Kidney (tissue), 14 donors: ENCODE measurements around the gene ARL11. TPM values are rescaled to one million over a fixed set of nuclear protein-coding genes. Genes with fewer than 3 reads are reported as not detected.

ENCODE experiments used
- DNase-seq, 5 donors: peaks; one replicate each; pipeline ENCODE4 v3.0.0-alpha.2; 2013 to 2020
- FAIRE-seq: peaks from 2 replicates; lab custom pipeline; 2012; peaks lifted over from hg19 to GRCh38; lab: Jason Lieb, UNC
- H3K27ac ChIP-seq, 2 donors: one replicate each; pipeline ENCODE4 v1.7.0; 2013; ENCODE audit warnings: low read depth in 2 of 2, low read length in 2 of 2, inconsistent platforms in 1 of 2
- H3K27me3 ChIP-seq: one replicate; pipeline ENCODE4 v1.7.1; 2013; ENCODE audit warnings: low read length, inconsistent platforms; ENCODE audit not compliant: control insufficient read depth, insufficient read depth
- H3K36me3 ChIP-seq, 3 donors: one replicate each; pipeline versions ENCODE4 v1.7.0 to v1.7.1; 2013; ENCODE audit warnings: low read length in 3 of 3, control low read depth in 1 of 3, inconsistent platforms in 1 of 3; ENCODE audit not compliant: insufficient read depth in 3 of 3, control insufficient read depth in 2 of 3
- H3K4me1 ChIP-seq, 3 donors: one replicate each; pipeline versions ENCODE4 v1.7.0 to v1.7.1; 2013; ENCODE audit warnings: low read length in 3 of 3, inconsistent platforms in 1 of 3, low read depth in 1 of 3; ENCODE audit not compliant: control insufficient read depth in 2 of 3, insufficient read depth in 2 of 3
- H3K4me3 ChIP-seq, 3 donors: one replicate each; pipeline versions ENCODE4 v1.7.0 to v1.8.1; 2013; ENCODE audit warnings: low read length in 3 of 3, control low read depth in 1 of 3, inconsistent platforms in 1 of 3
- H3K9ac ChIP-seq, 3 donors: one replicate each; pipeline versions ENCODE4 v1.7.0 to v1.7.1; 2013; ENCODE audit warnings: low read length in 3 of 3, control low read depth in 1 of 3, inconsistent platforms in 1 of 3
- H3K9me3 ChIP-seq, 3 donors: one replicate each; pipeline versions ENCODE4 v1.7.0 to v1.7.1; 2013; ENCODE audit warnings: low read length in 3 of 3, control low read depth in 1 of 3, inconsistent platforms in 1 of 3; ENCODE audit not compliant: control insufficient read depth in 2 of 3, insufficient read depth in 1 of 3
- CTCF ChIP-seq: IDR thresholded peaks from 3 replicates; pipeline ENCODE4 v1.5.1; 2012; ENCODE audit warnings: mild to moderate bottlenecking, moderate library complexity, borderline replicate concordance; ENCODE audit not compliant: insufficient read depth; ENCODE audit errors: extremely low read depth
- intact Hi-C: fragments of 100-400 bp; cut with DNase I; formaldehyde crosslinking; loops from one replicate; pipeline ENCODE4 v1.11.1; 2022
- polyA plus RNA-seq: library from polyadenylated mRNA; stranded (reverse); fragments of 350-450 nt; fragmentation: Illumina TruSeq; extraction: RNeasy Lipid Tissue Mini Kit (QIAGEN cat#74804); gene quantifications from one replicate; pipeline ENCODE4 v1.2.3, GENCODE V29; 2014; ENCODE audit warnings: low read depth, low replicate concordance; ENCODE audit not compliant: insufficient read depth
- total RNA-seq: library from RNA; stranded (reverse); fragmentation: NEBNext Ultra II Directional; extraction: Animal tissue kit (Norgen Biotek cat#: 25700); gene quantifications from one replicate; pipeline ENCODE4 v1.2.1, GENCODE V29; 2021
- donor health status: control.
- donor health status: control.
- donor health status: control.
- donor health status: control.
- donor health status: control.
- donor health status: DM: yes; HTN: yes; CAD: no.
- donor health status: Normal renal cell carcinoma (clear cell type).

ARL11 gene
- total and polyA plus RNA-seq, 2 donors from 2014 or later, result 0.19 to 1.6 TPM

- no peak overlapping the region for H3K9ac ChIP-seq
- H3K9me3 ChIP-seq, result no peaks in the 10 kb centered on the region
- no peak for TF ChIP-seq CTCF
- intact Hi-C loops, result no loop called here
- H3K36me3 ChIP-seq, result no peaks in the 10 kb centered on the region
- H3K4me3 ChIP-seq, result no peak overlapping the region
- DNase-seq (no peak), FAIRE-seq (no peak)
- no peaks in the 10 kb centered on the region for H3K4me1 ChIP-seq
- H3K27ac ChIP-seq, result no peak overlapping the region
- no peaks in the 10 kb centered on the region for H3K27me3 ChIP-seq
Observed at GRCh38 chr13:49654011-49654410, 25.7 kb downstream of the ARL11 start.

DNA sequence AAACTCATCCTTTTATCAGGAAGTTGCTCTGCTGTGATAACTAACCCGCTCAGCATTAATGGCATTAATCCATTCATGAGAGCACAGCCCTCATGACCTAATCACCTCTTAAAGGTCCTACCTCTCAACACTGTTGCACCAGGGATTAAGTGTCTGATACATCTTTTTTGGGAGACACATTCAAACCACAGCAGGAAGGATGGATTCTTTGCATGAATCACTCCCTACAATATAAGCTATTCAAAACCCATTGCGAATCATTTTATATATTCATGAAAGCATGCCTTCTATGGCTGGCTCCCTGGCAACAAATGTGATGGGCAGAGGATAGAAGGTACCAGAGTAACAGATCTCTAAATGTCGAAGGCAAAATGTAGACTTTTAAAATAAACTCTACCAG is 27.6 kb downstream of the ARL11 start:
- DNase-seq (no peak), FAIRE-seq (no peak)
- Histone ChIP-seq H3K27me3 (no peaks in the 10 kb centered on the region), H3K36me3 (no peaks in the 10 kb centered on the region), H3K9me3 (no peaks in the 10 kb centered on the region), H3K9ac (no peak overlapping the region), H3K4me1 (no peaks in the 10 kb centered on the region), H3K4me3 (no peak overlapping the region), H3K27ac (no peak overlapping the region)
- intact Hi-C loops, result no loop called here
- TF ChIP-seq CTCF, result no peak

- FAIRE-seq (no peak), DNase-seq (no peak)
- Histone ChIP-seq H3K27ac (no peak overlapping the region), H3K9ac (no peak overlapping the region), H3K4me1 (no peaks in the 10 kb centered on the region), H3K9me3 (no peaks in the 10 kb centered on the region), H3K27me3 (no peaks in the 10 kb centered on the region), H3K4me3 (no peak overlapping the region), H3K36me3 (no peaks in the 10 kb centered on the region)
- no peak for TF ChIP-seq CTCF
- intact Hi-C loops, result no loop called here
Observed at GRCh38 chr13:49657241-49657641, 28.9 kb downstream of the ARL11 start.

GRCh38 chr13:49664606-49665005 is 36.3 kb downstream of the ARL11 start:
- Histone ChIP-seq H3K9me3 (no peaks in the 10 kb centered on the region), H3K4me3 (no peak overlapping the region), H3K4me1 (no peaks in the 10 kb centered on the region), H3K36me3 (peaks cover 0 to 7% (median 0%) of the 10 kb centered on the region in 3 donors), H3K27me3 (no peaks in the 10 kb centered on the region), H3K27ac (no peak overlapping the region), H3K9ac (no peak overlapping the region)
- FAIRE-seq (no peak), DNase-seq (no peak)
- intact Hi-C loops, result loop anchor here (10.0 kb wide), 1 partner anchor 180 kb away; no protein-coding TSS in a partner anchor
- TF ChIP-seq CTCF, result no peak
